Measurements from ENCODE around the gene AHCYL2.

DNA sequence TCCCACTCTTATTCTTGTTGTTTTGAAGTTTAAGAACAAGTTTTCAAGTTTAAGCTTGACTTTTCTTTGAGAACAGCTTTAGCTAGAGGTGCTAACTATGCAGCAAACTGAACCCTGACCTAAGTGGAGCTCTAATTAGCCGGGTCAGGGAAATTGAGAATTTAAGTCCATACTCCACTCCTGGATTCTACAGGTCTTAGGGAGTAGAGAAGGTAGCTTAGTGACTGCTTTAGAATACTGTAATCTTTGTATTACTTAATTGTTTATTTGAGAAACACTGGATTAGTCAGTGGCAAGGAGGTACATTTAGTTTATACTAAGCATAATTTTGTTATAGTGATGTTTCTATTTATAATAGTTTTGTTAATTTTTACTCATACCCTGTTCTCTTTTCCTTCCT is 134.8 kb downstream of the AHCYL2 start:
- TF ChIP-seq, protein P1, sequence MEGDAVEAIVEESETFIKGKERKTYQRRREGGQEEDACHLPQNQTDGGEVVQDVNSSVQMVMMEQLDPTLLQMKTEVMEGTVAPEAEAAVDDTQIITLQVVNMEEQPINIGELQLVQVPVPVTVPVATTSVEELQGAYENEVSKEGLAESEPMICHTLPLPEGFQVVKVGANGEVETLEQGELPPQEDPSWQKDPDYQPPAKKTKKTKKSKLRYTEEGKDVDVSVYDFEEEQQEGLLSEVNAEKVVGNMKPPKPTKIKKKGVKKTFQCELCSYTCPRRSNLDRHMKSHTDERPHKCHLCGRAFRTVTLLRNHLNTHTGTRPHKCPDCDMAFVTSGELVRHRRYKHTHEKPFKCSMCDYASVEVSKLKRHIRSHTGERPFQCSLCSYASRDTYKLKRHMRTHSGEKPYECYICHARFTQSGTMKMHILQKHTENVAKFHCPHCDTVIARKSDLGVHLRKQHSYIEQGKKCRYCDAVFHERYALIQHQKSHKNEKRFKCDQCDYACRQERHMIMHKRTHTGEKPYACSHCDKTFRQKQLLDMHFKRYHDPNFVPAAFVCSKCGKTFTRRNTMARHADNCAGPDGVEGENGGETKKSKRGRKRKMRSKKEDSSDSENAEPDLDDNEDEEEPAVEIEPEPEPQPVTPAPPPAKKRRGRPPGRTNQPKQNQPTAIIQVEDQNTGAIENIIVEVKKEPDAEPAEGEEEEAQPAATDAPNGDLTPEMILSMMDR (IDR thresholded peaks at IDR 0.05 in 2 of 3, conservative IDR thresholded peaks at IDR 0.05 in 1 of 3; ENCODE audit: borderline replicate concordance in 1 of 3, insufficient read depth in 1 of 3, low read depth in 2 of 3, low read length in 2 of 3): no peak
- TF ChIP-seq JUND (IDR thresholded peaks at IDR 0.05) (no peak), POLR2AphosphoS5 (IDR thresholded peaks at IDR 0.05; ENCODE audit: low read depth, low read length) (no peak), POLR2A (IDR thresholded peaks at IDR 0.05; ENCODE audit: borderline replicate concordance, extremely low read depth, insufficient read depth, insufficient read length) (no peak), TCF7L2 (IDR thresholded peaks at IDR 0.05; ENCODE audit: borderline replicate concordance, extremely low read depth, insufficient read depth, insufficient read length) (no peak), ZNF274 (IDR thresholded peaks at IDR 0.05; ENCODE audit: low read depth, low read length) (no peak), SIN3A (IDR thresholded peaks at IDR 0.05; ENCODE audit: low read depth) (no peak)
- TF ChIP-seq, protein P2, sequence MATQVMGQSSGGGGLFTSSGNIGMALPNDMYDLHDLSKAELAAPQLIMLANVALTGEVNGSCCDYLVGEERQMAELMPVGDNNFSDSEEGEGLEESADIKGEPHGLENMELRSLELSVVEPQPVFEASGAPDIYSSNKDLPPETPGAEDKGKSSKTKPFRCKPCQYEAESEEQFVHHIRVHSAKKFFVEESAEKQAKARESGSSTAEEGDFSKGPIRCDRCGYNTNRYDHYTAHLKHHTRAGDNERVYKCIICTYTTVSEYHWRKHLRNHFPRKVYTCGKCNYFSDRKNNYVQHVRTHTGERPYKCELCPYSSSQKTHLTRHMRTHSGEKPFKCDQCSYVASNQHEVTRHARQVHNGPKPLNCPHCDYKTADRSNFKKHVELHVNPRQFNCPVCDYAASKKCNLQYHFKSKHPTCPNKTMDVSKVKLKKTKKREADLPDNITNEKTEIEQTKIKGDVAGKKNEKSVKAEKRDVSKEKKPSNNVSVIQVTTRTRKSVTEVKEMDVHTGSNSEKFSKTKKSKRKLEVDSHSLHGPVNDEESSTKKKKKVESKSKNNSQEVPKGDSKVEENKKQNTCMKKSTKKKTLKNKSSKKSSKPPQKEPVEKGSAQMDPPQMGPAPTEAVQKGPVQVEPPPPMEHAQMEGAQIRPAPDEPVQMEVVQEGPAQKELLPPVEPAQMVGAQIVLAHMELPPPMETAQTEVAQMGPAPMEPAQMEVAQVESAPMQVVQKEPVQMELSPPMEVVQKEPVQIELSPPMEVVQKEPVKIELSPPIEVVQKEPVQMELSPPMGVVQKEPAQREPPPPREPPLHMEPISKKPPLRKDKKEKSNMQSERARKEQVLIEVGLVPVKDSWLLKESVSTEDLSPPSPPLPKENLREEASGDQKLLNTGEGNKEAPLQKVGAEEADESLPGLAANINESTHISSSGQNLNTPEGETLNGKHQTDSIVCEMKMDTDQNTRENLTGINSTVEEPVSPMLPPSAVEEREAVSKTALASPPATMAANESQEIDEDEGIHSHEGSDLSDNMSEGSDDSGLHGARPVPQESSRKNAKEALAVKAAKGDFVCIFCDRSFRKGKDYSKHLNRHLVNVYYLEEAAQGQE (IDR thresholded peaks at IDR 0.05; ENCODE audit: low read depth): no peak

Data from HCT116 (cell line).